GM19025 (cell line): ENCODE results near the gene DPEP2NB.
"Not testable (repeated sequence)": the region's sequence is repeated elsewhere in the genome, so short reads cannot be mapped to it uniquely, and the experiment has no call there.

Experiments used
- ATAC-seq: cut with Tn5 transposase; IDR thresholded peaks from one replicate; pipeline ENCODE4 v1.9.1; 2021; ENCODE audit warnings: mild to moderate bottlenecking, low read depth, moderate library complexity; ENCODE audit not compliant: unreplicated experiment

The DPEP2NB gene, protein sequence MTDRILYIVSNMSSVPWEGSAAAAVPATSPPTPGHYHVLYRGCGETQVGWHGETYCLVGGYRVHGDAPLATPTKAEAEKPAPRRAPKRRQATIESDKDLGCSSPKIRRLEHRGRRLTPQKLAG

DNA sequence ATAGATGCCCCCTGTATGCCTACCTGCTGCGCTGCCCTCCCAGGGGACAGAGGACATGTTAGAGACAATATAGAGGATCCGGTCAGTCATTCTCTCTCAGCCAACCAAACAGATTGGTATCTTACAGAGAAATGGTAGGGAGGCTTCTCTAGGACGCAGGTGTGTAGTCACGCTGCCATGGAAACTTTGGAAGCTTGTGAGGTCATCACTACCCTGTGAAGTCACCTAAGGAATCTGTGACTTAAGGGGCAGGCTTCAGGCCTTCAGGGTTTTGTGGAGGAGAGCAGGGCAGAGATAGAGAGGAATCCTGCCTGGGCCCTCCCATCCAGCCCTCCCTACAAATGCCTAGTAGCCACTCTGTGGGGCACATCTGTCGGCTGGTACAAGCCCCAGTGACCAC lies at the start of gene DPEP2NB:
Gene DPEP2NB (minus strand): TSS at position 231 of the 400 bp plus-strand sequence. CDS start 141 bp downstream, at position 90.
- ATAC-seq, result no peak

DNA sequence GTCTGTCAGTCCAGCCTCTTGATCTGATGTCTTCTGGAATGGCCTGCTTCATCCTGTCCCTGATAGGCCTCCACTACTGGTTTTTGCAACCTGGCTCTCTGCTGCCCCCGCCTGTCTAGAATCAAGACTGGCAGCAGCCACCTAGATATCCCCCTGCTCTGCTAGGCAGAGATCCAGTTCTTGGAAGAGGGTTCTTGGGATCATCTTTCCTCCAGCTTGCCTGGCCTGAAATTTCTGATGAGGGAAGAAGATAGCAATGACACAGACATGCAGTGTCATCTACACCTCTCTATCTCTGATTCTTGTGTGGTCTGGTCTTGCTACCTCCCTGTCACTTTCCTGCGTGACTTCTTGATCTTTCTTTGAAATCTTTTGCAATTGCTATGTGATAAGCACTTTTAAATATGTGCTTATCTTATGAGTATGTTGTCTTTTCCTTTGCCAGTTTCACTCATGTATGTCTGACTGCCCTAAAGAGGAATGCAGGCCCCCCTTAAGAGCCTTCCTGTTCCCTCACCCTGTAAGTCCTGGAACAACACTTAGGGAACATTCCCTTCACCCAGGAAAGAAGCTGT lies 49.2 kb upstream of the DPEP2NB start:
- ATAC-seq, result no peak

GRCh38 chr16:68062910-68063393 lies 47.2 kb upstream of the DPEP2NB start:
- no peak for ATAC-seq

- no peak for ATAC-seq
These were observed 45.7 kb upstream of the DPEP2NB start for GRCh38 chr16:68061396-68061795.

DNA sequence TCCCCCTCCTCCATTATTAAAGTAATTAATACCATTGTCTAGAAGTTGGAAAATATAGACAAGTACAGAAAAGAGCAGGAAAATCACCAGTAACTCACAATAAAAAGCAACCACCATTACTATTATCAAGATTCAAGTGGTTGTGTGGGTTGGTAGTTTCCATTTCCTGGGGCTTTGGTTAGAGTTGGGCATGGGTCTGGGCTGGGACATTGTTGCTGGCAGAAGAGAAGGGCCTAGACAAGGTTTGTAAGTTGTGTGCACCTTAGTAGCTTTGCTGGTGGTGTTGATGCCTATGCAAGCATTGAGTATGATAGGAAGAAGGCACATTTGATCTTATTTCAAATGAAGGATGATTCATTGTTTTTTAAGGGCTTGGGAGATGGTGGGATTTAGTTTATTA lies 44.1 kb upstream of the DPEP2NB start:
- no peak for ATAC-seq

- ATAC-seq, result no peak
These were observed 39.7 kb upstream of the DPEP2NB start for GRCh38 chr16:68055395-68055794.

DNA sequence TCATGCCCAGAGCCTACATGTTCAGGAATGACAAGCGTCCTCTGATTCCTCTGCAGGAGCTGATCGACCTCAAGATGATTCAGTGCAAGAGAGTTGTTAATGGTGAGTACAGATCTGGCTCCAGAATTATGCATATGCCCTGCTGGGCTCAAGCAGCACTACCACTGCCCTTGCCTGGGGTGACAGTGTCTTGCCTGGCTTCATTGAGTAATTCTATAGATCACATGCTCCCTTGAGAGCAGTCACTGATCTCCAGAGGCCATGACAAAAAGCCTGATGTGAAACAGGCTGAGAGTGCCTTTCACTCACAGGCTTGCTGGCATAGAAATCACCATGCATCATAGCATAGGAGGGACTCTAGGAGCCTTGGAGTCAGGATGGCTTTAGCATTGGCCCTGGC lies 33.7 kb upstream of the DPEP2NB start:
- no peak for ATAC-seq

DNA sequence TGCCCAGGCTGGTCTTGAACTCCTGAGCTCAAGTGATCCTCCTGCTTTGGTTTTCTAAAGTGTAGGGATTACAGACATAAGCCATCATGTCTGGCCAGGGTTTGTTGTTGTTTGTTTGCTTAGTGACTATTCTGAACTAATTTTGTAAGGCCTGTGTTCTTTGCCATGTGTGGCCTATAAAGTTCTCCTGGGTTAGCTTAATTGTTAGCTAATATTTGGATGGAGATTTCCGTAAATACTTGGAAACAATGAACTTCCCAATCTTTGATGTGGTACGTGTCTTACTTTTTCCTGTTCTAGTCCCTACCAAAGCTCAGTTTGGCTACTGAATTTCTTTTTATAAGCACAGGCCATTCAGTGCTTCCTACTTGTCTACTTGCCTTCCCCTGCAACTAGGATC lies 32.3 kb upstream of the DPEP2NB start:
- ATAC-seq, result no peak

GRCh38 chr16:68046106-68046505 lies 30.4 kb upstream of the DPEP2NB start:
- no peak for ATAC-seq

DNA sequence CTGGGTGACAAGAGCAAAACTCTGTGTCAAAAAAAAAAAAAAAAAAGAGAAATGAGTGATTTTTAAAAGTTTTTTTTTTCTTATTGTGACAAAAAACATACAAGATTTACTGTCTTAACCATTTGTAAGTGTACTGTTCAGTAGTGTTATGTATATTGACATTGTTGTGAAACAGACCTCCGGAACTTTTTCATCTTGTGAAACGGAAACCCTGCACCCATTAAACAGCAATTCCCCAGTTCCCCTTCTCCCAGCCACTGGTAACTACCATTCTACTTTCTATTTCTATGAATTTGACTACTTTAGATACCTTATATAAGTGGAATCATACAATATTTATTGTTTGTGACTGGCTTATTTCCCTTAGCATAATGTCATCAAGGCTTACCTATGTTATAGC lies 26.1 kb upstream of the DPEP2NB start:
- no peak for ATAC-seq

GRCh38 chr16:68040506-68041288 lies 25.0 kb upstream of the DPEP2NB start:
- peak; percentile 54 for ATAC-seq

GRCh38 chr16:68037841-68038597 lies 22.3 kb upstream of the DPEP2NB start:
- no peak for ATAC-seq

DNA sequence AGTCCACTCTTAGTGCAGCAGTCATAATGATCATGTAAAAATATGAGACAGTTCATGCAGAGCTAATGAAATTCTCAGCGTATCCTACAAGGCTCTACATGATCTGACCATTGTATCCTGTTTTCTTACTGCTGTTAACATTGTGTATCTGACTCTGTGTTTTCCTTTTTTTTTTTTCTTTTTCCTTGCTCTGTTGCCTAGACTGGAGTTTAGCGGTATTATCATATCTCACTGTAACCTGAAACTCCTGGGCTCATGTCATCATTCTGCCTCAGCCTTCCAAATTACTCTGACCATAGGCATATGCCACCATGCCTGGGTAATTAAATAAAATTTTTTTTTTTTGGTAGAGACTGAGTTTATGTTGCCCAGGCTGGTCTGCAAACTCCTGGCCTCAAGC lies 19.5 kb upstream of the DPEP2NB start:
- ATAC-seq, result no peak

DNA sequence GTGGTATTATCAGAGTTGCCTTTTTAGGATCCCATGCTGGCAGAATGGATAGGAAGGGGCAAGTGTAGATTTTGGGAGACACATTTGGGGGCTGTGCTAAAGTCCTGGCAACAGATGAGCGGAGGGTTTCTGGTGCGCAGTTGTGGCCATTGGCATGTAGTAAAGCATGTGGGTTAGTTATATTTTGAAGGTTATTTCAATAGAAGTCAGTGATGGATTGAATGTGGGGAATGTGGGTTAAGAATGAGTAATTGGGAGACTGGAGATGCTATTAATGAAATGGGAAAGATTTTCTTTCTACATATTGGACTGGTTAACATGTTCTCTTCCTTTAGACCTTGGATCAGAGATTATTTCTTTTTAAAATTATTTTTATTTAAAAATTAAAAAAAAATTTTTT lies 17.4 kb upstream of the DPEP2NB start:
- ATAC-seq, result no peak

GRCh38 chr16:68031951-68032350 lies 16.2 kb upstream of the DPEP2NB start:
- no peak for ATAC-seq

GRCh38 chr16:68030108-68030507 lies 14.4 kb upstream of the DPEP2NB start:
- ATAC-seq, result not testable (repeated sequence)

DNA sequence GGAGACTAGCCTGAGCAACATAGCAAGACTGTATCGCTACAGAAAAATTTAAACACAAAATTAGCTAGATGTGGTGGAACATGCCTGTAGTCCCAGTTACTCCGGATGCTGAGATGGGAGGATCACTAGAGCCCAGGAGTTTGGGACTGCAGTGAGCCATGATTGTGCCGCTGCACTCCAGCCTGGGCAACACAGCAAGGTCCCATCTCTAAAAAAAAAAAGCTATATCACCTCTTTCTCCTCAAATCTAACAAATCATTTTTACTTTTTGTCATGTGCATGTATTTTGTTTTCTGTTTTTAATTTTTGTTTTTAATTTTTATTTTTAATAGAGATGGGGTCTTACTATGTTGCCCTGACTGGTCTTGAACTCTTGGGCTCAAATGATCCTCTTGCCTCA lies 13.3 kb upstream of the DPEP2NB start:
- no peak for ATAC-seq

DNA sequence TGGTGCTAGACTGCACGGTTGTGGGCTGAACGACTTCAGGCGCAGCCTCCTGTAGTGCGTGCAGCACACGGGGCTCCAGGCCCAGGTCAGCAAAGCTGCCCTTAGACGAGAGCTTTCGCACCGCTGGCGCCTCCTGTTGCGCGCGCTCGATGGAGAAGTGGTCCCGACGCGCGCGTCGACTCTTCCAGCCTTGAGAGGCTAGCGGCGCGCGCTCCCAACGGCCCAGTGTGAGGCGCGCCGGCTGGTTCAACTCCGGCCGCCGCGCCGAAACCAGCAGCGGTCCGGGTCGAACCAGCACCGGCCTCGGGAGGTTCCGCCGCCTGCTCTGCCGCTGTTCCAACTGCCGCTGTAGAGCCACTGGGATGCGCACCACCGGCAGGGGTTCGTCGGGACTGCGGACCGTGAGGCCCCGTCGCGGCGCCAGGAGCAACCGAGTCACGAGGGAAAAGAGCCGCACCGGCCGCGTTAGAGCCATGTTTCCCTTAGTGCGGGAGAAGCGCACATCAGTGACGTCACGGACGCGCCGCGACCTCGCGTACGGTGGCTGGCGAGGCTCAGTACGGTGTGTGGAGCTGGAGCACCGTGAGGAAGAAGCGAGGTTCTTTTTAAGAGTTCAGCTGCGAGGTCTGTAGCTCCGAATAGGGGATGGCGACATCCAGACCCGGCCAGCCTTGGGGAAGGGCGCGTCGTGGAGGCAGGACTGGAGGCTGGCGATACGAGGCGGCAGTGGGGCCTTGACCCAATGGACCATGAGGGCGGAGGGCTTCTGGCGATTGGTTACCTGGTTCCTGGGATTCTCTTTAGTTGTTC lies 7.2 kb upstream of the DPEP2NB start, which contains the start of the genes DDX28 and DUS2:
Gene DDX28 (minus strand): TSS at position 505 of the 810 bp plus-strand sequence. CDS start 30 bp downstream, at position 475.
Gene DUS2 (plus strand): TSS at position 557 of the 810 bp plus-strand sequence. CDS start 14,740 bp downstream, outside the sequence.
- peak; percentile 64 for ATAC-seq

GRCh38 chr16:68022278-68022727 lies 6.6 kb upstream of the DPEP2NB start:
- no peak for ATAC-seq

- no peak for ATAC-seq
These were observed 5.8 kb upstream of the DPEP2NB start for GRCh38 chr16:68021490-68021889.
